UCSD-AML1 (cell line): ENCODE results near the gene ZIC5.

Source experiments
- DNase-seq: peaks from one replicate; lab custom pipeline; 2025; ENCODE audit not compliant: unreplicated experiment; lab: John Stamatoyannopoulos, UW

The ZIC5 gene

DNA sequence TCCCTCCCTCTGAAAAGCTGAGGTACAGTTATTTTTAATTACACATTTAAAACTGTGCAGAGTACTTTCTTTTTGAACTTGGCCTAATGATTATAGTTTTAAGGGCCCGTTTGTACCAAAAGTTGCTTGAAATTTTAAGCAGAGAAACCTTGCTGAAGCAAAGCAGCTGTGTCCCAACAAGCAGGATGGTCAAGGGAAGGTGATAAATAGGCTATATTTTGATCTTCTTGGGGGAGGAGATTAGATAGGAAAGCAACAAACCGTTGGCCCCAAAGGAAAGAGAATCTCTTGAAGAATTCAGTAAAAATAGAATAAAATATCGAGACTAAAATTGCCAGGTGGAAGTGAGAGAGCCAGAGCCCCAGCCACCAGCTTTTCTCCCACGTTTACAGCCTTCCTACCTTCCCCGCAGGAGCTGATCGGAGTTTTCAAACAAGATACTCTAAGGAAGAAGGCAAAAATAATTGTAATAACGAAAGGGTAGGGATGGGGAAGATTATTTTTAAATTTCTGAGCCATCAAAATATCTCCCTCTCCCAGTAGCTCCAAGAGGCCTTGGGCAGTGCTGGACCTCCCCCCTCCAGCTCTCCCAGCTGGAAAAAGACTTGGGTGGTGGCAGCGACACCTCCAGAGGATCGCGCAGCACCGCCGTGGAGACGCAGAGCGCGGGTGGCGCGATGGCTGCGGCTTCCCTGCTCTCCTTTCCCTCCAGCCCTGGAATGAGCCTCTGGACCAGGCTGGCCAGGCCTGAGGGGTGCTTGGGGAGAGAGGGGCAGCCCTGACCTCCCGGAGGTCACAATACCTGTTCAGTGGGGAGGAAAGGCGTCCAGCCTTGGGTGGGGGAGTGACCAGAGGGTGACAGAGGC lies 15.8 kb upstream of the ZIC5 start:
- no peak for DNase-seq

- no peak for DNase-seq
Observed at GRCh38 chr13:99986741-99987140, 15.2 kb upstream of the ZIC5 start.

- DNase-seq = no peak
Observed at GRCh38 chr13:99985886-99986527, 14.4 kb upstream of the ZIC5 start.

DNA sequence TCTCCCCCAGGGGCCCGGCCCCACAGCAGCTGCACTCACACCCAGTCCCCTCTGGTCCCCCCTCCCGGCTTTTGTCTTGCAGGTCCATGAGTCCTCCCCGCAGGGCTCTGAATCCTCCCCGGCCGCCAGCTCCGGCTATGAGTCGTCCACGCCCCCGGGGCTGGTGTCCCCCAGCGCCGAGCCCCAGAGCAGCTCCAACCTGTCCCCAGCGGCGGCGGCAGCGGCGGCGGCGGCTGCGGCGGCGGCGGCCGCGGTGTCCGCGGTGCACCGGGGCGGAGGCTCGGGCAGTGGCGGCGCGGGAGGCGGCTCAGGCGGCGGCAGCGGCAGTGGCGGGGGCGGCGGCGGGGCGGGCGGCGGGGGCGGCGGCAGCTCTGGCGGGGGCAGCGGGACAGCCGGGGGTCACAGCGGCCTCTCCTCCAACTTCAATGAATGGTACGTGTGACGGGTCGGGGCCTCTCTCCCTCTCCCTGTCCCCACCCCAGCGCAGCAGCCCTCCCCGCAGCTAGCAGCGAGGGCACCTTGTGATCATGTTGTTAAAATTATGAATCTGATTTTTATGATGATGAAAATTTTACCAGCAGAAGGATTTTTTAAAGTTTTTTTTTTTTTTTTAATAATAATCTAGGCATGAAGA lies 13.8 kb upstream of the ZIC5 start:
- DNase-seq = no peak

DNA sequence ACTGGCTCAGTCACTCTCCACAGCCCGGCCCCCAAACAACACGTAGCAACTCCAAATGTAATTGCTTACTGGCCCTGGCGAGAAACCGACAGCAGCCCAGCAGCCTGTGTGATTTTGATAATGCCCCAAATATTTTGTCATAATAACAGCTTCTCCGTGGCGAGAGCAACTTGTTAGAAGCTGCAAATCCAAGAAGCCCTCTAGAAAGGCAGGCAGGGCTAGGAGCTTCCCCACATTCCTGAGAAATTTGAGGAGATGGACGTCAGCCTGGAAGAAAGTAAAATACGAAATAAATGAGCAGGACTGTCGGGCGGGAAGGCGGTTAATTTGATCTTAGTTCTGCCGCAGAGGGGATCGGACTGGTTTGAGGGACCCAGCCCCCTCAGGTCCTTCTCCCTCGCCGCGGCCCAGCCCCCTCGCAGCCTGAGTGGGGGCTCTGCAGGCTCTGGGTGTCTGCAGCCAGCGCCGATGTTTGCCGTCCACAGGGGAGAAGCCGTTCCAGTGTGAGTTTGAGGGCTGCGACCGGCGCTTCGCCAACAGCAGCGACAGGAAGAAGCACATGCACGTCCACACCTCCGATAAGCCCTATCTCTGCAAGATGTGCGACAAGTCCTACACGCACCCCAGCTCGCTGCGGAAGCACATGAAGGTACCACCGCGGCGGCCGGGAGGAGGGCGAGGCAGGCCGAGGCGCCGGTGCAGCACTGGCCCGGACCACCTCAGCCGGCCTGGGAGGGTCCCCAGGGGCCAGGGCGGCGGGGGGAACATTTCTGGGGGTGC lies 13.1 kb upstream of the ZIC5 start:
- no peak for DNase-seq

DNA sequence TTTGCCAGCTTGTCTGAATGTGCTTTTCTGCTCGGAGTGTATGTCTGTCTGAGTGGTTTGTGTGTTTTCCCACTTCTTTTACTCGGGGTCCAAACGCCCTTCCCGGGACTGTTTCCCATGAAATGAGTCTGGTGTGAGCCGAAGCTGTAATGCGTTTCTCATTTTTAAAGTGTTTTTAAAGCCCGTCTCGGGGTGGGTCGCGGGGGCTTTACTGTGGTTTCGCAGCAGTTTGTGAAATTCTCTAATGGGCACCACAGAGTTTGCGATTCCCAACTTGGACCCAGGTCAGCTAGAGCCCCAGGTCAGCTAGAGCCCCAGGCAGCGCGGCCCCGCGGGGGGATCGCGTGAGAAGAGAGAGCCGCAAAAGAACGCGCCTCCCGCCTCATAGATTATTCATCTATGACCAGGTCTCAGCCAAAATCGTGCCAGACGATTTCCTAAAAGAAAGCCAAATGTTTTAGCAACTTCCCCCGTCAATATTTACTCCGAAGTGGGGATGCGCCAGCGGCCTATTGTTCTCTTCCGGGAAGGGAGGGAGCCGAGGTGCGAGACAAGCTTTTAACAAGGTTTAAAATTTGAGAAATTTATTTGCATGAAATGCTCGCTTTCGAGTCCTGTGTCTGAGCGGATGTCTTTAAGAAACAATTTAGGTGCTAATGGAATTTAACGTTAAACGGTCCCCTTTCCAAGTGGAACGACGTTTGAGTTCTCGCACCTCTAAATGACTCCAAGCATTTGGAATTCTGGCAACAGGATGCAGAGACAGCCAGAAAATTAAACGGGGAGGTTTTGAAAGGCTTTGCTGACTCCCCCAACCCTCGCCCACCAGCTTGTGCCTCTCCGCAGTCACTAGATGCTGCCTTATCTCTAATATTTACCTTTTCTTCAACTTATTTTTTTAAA lies 12.2 kb upstream of the ZIC5 start:
- no peak for DNase-seq

DNA sequence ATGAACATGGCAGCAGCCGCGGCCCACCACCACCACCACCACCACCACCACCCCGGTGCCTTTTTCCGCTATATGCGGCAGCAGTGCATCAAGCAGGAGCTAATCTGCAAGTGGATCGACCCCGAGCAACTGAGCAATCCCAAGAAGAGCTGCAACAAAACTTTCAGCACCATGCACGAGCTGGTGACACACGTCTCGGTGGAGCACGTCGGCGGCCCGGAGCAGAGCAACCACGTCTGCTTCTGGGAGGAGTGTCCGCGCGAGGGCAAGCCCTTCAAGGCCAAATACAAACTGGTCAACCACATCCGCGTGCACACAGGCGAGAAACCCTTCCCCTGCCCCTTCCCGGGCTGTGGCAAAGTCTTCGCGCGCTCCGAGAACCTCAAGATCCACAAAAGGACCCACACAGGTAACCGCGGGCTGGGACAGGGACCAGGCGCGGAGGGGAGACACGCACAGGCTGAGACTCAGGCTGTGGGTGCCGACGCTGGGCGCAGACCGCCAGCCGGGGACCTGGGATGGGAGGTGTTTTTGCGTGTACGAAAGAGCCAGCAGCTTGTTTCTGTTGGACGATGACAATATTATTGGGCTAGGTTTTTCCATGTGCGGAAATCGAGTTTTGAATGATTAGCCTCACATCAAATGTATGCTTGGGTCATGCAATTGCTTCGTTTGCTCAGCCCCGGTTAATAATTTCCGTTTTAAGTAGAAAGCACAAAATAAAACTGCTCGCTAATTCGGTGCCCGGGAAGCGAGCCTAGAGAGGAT lies 11.3 kb upstream of the ZIC5 start:
- DNase-seq = no peak

DNA sequence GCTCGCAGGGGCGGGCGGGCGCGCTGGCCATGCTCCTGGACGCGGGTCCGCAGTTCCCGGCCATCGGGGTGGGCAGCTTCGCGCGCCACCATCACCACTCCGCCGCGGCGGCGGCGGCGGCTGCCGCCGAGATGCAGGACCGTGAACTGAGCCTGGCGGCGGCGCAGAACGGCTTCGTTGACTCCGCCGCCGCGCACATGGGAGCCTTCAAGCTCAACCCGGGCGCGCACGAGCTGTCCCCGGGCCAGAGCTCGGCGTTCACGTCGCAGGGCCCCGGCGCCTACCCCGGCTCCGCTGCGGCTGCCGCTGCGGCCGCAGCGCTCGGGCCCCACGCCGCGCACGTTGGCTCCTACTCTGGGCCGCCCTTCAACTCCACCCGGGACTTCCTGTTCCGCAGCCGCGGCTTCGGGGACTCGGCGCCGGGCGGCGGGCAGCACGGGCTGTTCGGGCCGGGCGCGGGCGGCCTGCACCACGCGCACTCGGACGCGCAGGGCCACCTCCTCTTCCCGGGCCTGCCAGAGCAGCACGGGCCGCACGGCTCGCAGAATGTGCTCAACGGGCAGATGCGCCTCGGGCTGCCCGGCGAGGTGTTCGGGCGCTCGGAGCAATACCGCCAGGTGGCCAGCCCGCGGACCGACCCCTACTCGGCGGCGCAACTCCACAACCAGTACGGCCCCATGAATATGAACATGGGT lies 10.6 kb upstream of the ZIC5 start:
- peak; percentile 35 for DNase-seq

GRCh38 chr13:99981735-99982035 lies 10.1 kb upstream of the ZIC5 start, which contains the start of gene ZIC2:
ZIC2 (plus strand) TSS chr13:99981784; CDS start chr13:99982065, 281 bp downstream.
- DNase-seq = no peak

DNA sequence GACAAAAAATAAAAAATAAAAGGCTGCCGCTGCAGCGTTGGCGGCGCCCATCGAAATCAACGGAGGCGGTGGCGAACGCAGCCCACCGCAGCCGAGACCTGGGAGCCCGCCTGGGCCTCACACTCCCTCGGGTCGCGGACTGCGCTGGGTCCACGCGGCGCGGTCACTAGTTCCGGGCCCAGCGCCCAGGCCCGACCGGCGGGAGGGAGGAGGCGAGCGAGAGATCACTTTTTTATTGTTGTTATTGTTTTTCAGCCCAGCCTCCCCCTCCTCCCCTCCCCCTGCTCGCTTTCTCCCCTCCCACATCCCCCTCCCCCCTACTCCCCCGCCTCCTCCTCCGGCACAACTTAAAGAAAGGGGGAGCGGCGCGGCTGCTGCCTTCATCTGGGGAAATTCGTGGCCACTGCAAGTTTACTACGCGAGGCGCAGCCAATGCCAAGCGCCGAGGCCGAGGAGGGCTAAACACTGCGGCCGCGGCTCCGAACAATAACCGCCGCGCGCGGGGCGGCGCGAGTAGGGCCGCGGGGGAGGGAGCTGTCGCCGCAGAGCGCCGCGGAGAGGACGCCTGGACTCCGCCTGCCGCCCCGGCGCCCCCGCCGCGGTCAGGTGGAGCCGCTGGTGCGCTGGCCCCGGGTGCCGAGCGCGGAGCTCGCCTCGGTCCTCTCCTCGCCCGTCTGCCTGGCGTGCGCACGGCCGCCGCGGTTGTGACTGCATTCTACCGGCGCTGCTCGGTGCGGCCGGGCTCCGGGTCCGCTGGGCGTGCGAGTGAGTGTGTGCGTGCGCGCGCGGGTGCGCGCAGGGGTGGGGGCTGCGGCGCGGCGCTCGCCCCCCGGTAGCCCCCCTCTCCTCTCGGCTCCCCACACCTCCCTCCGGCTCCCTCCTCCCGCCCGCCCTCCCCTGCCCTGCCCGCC lies 9.5 kb upstream of the ZIC5 start:
- peak; percentile 56 for DNase-seq

- DNase-seq = peak; percentile 73
Observed at GRCh38 chr13:99980201-99980823, 8.7 kb upstream of the ZIC5 start.

- no peak for DNase-seq
Observed at GRCh38 chr13:99979453-99980200, 8.1 kb upstream of the ZIC5 start.

DNA sequence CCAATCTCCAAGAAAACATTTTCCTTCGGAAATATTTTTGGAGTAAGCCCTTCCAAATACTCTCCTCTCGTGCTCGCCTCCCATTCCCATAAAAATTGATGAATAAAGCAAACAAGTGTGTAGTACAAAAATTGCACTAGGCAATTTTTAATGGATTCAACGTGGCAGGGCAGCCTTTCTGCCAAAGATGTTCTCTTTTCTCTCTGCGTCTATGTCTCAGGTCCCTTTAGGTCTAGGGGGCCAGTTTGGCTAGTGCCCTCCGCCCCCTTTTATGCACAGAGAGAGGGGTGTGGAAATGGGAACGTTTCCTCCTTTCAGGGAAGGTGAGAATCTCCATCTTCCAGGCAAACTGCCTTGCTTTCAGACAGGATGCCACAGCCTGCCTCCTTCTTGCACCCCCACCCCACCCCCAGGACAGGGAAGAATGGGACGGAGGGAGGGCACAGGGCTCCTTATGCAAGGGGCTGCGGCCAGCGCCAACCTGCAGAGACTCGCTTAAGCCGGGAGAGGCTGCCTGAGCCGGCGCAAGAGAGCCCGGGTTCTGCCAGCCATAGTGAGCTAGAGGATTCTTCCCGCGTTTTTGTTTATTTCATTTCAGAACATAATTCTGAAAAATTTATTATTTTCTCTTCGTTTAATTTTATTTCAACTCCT lies 7.4 kb upstream of the ZIC5 start:
- no peak for DNase-seq

- DNase-seq = no peak
Observed at GRCh38 chr13:99977912-99978798, 6.6 kb upstream of the ZIC5 start.

GRCh38 chr13:99977334-99977911 lies 5.9 kb upstream of the ZIC5 start:
- DNase-seq = no peak
